IPS-NIHi7 (cell line): Measurements from ENCODE around the gene TREML2.
A peak's percentile ranks its signal among the peaks of the same experiment; 100 is the strongest.
"Not testable (repeated sequence)": the region's sequence is repeated elsewhere in the genome, so short reads cannot be mapped to it uniquely, and the experiment has no call there.

Source experiments
- DNase-seq: peaks from one replicate; pipeline ENCODE4 v3.0.0; 2012; ENCODE audit warnings: mixed read lengths; ENCODE audit errors: extremely low spot score

TREML2 gene, protein sequence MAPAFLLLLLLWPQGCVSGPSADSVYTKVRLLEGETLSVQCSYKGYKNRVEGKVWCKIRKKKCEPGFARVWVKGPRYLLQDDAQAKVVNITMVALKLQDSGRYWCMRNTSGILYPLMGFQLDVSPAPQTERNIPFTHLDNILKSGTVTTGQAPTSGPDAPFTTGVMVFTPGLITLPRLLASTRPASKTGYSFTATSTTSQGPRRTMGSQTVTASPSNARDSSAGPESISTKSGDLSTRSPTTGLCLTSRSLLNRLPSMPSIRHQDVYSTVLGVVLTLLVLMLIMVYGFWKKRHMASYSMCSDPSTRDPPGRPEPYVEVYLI

DNA sequence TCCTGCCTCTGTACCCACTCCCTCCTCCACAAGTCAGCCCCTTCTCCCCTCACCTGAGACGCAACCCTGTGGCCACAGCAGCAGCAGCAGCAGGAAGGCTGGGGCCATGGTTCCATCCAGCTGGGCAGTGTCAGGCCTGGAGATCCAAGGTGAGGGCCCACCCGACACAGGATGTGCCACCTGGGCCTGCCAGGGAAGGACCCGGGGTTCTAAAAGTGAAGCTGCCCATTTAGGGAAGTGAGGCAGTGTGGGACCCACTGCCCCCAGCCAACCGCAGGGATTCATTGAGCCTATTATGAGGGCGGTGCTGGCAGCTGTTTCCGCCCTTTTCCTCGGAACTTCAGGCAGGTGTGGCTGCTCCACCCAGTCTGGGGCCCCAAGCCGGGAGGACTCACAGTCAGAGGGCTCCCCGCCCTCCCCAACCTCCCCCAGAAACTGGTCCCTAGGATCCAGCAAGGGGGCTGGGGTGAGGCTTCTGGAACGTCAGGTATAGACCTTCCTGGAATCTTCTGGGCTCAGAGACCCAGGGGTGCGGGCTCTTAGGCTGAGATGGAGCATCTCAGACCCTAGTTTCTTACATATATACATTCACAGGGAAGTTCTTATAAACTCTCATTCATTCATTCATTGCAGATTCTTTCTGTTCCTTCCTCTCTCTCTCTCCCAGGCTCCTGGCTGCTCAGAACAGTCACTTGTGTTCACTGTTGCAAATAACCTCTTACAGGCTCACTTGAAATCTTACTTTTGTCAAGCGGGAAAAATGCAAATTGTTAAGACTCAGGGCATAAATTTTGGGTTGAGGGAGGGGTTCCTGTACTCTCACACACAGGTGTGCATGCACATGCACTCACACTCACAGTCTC, at the start of gene TREML2:
TREML2 (minus strand) TSS at position 249 of the 863 bp plus-strand sequence; CDS start at position 108, 141 bp downstream.
- DNase-seq = no peak

DNA sequence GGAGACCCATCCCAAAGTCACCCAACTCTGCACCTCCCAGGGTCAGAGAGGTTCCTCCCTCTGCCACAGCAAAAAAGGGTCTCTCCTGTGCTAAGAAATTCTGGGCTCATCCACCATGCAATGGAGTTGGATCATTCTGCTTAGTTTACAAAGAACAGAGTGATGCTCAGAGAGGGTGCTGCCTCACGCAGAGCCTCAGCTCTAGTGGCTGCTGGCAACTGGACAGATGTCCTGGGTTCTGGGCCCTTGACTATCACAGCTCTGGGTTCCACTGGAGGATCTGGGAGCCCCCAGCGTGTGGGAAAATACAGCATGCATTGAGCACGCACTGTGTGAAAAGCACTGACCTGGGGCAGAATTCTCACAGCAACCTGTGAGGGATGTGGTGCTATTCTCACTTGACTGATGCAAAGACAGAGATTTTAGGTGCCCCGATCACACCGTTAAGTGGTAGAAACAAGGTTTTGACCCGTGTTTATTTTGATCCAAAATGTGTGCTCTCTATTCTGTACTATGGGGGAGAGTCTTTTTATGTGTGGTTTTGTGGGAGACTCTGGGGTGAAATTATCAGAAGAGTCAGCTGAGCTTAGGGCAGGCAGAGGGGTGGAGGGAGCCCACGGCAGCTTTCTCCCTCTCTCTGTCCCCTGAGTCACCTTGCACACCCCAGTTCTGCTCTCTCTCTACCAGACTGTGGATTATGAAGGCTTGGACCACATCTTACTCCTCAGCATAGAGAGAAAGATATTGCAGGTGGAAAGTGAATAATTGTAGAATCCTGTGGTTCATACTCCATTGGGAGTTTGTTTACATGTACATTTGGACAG, 47.1 kb upstream of the TREML2 start:
- no peak for DNase-seq

DNA sequence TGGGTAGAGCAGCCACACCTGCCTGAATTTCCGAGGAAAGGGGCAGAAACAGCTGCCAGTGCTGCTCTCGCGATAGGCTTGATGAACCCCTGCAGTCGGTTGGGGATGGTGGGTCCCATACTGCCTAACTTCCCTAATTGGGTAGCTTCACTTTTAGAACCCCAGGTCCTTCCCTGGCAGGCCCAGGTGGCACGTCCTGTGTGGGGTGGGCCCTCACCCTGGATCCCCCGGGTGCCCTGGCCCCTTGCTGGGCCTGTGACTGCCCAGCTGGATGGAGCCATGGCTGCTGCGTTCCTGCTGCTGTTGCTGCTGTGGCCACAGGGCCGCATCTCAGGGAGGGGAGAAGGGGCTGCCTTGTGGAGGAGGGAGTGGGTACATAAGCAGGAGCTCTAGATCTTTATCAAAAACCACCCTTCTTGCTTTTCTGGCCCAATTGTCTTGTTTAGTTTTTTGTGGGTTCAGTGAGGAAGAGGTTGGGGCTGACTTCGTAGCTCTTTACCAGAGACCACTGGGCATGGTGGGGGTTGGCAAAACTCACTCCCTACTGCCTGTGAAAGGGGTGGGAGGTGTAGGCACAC, 46.4 kb upstream of the TREML2 start:
- DNase-seq = no peak

DNA sequence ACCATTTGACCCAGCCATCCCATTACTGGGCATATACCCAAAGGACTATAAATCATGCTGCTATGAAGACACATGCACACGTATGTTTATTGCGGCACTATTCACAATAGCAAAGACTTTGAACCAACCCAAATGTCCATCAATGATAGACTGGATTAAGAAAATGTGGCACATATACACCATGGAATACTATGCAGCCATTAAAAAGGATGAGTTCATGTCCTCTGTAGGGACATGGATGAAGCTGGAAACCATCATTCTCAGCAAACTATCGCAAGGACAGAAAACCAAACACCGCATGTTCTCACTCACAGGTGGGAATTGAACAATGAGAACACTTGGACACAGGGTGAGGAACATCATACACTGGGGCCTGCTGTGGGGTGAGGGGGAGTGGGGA, 45.6 kb upstream of the TREML2 start:
- DNase-seq = not testable (repeated sequence)

DNA sequence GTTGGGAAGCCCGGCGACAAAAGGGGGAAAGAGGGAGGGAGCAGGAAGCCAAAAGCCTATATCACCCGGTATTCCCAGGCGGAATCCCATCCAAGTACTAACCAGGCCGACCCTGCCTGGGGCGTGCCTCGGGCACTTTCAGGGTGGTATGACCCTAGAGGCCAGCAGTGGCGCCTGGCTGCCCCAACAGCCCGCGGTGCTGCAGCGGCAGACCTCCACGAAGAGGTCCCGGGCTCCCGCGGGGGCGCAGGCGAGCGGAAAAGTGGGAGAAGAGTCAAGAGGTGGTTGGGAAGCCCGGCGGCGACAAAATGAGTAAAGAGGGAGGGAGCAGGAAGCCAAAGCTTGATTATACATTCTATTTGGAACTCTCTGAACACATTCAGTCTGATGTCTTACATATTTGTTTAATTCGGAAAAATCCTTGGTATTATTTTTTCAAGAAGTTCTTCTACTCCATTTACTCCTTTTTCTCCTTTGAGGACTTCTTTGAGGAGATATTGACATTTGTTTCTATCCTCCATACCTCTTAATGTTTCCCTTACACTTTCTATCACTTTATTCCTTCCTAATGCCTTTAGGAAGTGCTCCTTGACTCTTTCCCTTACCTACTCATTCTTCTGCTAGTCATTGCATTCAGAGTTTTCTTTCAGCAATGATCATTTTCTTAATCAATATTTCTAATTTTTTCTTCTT, 38.7 kb upstream of the TREML2 start:
- DNase-seq = peak; percentile 70

DNA sequence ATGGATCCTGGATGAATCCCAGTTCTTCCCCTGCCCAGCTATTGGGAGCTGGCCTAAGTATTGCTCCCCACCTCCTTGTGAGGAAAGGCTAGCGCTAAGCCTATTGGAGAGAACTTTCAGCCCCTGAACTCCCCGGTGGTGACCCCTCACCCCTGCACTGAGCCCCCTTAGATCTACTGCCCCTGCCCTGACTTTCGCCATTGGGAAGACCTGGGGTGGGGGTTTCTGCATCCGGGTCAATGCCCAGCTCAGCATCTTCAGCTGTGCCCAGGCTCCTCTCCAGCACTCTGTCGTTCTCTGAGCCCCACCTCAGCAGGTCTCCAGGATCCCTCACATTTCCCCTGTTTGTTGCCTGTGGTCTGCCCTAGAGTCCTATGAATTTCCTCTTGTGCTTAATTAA, 36.2 kb upstream of the TREML2 start:
- DNase-seq = no peak

DNA sequence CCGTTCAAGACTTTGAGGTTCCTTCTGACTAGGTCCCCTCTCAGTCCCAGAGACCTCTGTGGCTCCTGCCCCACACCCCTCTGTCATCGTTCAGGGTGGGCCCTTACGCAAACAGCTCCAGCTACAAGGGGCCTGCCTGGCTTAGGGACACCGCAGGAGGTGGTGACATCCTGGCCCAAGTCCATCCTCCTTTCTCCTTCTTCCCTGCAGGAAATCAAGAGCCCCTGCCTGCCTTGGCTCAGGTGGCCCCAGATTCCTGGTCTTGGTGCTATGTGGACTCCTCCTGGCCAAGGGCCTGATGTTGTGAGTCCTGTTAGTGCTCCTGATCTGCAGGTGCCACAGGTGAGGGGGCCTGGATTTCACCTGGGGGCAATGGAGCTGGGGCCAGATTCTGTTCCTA, 35.3 kb upstream of the TREML2 start:
- no peak for DNase-seq

DNA sequence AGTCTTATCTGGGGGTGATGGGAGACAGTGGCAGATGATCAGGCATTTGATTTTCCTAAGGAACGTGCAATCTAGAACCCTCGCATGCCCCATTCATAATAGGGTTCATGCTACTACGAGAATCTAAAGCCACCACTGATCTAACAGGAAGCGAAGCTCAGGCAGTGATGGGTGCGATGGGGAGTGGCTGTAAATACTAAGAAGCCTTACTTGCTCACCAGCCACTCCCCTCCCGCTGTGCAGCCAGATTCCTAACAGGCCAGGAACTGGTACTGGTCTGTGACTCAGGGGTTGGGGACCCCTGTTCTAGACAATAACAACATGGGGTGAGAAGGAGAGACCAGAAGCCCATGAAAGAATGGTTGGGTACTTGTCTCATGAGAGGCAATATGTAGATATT, 31.7 kb upstream of the TREML2 start:
- no peak for DNase-seq

DNA sequence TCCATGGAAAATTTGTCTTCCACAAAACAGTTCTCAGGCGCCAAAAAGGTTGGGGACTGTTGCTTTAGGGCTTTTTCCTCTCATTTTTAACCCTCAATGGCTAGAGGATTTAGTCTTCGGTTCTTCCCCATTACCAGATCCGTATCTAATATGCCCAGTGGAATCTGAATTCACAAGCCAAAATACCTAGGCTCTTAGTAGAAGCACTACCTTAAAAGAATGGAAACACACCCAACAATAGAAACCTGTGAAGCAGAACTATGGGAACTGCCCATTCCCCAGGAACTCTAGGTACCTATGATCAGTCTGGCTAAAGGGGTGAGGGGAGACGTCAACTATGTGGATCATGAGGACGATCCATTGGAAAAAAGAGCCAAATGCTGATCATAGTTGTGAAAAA, 30.3 kb upstream of the TREML2 start:
- DNase-seq = no peak

DNA sequence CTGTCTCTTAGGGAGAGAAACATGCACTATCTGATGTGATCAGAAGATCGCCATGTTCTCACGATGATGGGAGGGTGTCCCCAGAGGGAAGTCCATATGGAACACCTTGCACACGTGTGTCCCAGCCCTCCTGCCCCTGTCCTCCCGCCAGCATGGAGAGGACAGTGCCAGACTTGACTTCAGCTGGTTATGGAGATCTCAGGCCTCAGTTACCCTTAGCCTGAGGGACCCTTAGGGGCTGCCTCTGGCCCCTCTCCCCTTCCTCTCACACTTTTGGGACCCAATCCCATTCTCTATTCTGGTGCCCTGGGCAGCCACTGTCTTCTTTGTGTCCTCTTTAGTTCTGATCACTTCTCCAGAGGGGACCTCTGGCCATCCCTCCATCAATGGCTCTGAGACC, 28.8 kb upstream of the TREML2 start:
- DNase-seq = no peak

DNA sequence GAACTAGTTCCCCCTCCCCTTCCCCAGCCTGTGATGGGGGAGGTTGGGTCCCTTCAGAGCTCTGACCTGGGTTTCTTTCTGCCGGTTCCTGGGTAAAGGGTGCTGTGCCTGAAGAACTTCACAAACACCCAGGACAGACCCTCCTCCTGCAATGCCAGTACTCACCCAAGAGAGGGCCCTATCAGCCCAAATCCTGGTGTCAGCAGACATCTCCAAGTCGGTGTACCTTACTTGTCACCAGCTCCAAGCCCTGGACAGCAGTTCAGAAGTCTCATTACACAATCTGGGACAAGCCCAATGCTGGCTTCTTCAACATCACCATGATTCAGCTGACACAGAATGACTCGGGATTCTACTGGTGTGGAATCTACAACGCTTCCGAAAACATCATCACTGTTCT, 27.7 kb upstream of the TREML2 start:
- DNase-seq = peak; percentile 48

DNA sequence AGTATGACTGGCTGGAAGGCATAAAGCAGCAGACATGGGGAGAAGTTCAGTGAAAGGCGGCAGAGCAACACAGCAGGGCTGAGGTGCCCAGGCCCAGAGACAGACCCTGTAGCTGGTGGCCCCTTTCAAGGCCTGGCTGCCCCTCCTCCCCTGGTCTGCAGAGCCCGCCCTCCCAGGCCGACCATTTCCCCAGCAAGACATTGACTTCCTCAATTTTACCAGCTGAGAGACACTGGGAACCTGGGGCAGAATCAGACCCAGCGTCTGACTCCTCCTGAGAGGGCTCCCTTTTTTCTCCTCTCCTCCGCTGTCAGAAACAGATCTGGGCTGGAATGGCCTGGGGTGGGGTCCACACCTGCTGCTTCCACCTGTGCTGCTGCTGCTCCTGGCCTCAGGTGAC, 27.1 kb upstream of the TREML2 start, which contains the start of gene TREML4:
TREML4 (plus strand) TSS at position 254 of the 400 bp plus-strand sequence; CDS start at position 333, 79 bp downstream.
- DNase-seq = no peak

DNA sequence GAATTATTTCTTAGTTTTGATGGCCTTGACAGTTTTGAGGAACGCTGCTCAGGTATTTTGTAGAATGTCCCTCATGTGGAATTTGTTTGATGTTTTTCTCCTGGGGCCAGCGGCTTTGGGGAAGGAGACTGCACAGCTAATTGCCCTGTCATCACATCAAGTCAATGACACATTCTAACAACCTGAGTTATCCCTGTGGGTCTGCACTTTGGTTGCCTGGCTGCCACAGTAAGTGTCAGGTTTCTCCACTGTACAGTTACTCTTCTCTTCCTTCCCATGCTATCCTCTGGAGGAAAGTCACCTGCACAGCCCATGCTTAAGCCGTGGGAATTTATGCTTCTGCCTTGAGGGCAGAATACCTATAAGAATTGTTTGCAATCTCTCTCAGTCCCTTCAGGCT, 25.8 kb upstream of the TREML2 start:
- DNase-seq = no peak

DNA sequence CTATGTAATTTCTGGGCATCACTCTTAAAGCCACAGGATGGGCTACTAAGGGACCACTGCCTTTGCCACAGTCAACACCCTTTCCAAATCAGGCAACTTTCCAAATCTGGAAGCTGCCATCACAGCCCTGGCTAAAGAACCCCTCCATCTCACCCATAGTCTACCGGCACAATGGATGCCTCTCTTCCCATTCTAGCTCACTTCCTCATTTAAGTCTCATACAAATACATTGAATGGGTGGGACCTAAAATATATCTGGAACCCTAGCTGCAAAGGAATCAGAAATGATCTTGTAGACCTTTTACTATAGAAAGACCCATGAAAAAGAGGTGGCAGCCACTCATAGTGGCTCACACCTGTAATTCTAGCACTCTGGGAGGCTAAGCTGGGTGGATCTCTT, 23.9 kb upstream of the TREML2 start:
- DNase-seq = no peak

DNA sequence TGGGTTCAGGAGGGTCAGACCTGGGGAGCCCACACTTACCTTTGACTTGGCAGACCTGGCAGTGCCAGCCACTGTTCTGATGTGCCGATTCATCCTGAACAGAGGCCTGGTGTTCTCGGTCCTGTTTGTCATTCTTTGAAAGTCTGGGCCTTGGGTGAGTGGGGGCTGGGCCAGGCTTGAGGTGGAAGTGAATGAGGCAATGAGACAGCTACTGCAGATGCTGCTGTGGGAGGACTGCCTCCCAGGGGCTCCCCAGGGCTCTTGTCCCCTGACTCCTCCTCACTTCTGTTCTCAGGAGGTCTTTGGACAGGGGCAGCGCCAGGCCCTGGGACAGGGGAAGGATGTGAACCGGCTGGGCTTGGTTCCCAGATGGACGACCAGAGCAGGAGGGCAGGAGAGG, 21.6 kb upstream of the TREML2 start:
- no peak for DNase-seq

DNA sequence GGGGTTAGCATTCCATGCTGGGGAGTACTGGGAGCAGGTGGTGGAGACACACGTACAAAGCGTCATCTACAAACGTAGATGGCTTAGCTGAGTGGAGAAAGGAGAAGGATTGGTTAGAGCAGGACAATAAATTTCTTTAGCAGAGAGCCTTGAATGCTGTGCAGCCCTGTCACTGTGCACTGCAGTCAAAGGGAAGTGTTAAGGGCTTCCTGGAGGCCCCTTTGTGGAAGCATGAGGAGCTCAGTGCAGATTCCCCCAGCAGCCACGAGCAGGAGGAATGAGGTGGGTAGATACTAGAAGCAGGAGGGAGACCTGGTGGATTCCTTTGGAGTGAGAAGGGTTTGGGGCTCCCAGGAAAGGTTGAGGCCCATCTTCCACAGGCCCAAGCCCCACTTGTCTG, 21.1 kb upstream of the TREML2 start:
- DNase-seq = no peak

DNA sequence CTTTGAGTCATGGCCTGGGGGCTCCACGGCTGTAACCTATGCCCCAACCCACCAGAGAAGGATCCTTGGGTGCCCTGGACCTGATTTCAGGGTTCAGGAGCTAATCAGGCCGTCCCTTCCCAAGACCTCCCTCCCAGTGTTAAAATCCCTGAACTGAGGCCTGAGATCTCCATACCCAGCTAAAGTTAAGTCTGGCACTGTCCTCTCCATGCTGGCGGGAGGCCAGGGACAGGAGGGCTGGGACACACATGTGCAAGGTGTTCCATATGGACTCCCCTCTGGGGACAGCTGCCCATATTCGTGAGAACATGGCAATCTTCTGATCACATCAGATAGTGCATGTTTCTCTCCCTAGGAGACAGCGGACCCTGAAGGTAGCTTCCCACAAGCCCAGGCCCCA, 15.7 kb upstream of the TREML2 start:
- DNase-seq = no peak

DNA sequence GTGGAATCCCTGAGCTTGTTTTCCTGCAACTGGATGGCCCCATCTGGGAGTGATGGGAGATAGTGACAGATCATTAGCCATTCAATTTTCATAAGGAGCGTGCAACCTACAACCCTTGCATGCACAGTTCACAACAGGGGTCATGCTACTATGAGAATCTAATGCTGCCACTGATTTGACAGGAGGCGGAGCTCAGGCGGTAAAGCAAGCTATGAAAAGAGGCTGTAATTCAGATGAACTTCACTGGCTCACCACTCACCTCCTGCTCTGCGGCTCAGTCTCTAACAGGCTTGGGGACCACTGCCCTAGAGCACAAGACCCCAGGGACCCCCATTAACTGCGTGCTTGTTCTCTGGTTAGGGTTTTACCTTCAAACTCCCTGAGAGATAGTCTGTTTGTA, 14.8 kb upstream of the TREML2 start:
- no peak for DNase-seq

DNA sequence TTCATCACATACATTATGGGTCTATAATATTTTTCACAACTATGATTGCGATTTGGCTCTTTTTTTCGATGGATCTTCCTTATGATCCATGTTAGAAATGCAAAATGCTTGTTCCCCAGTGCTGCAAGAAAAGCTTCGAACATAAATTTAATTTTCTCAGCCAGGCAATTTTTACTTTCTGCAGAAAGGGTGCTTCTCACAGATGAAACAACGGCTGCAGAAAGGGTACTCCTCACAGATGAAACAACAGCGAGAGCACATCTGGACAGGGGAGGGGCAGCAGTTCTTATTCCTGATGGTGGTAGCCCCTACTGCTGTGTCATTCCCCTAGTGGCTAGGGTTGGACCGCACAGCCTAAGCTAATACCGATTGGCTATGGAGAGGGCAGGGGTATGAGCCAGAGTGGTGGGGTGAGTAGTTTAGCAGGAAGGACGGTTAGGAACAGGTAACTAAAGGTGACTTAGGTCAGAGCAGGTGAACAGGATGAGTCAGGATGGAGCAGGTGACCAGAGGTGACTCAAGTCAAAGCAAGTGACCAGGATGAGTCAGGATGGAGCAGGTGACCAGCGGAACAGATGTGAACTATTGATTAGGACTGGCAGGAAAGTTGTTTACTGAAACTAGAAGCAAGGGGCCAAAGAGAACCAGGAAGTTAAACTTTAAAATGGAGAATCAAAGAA, 13.8 kb upstream of the TREML2 start:
- no peak for DNase-seq

DNA sequence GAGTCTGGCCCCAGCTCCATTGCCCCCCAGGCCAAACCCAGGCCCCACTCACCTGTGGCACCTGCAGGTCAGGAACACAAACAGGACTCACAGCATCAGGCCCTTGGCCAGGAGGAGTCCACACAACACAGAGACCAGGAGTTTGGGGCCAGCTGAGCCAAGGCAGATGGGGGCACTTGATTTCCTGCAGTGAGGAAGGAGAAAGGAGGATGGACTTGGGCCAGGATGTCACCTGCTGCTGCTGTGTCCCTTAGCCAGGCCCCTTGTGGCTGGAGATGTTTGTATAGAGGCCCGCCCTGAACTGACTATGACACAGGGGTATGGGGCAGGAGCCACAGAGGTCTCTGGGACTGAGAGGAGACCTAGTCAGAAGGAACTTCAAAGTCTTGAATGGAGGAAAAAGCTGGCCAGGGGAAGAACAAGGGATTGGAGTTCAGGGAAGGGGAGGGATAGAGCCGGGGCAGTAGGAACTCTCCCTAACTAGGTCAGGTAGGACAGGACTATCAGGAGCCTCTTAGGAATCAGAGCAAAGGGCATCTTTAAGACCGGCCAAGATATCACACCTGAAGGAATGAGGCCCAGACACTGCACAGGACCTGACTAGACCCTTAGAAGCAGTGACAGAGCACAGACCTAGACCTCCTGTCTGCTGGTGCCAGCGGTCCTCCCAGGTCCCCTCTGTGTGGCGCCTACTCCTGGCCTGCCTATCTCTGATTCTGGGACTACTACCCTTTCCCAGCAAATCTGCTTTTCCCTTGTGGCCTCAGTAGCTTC, 8.8 kb upstream of the TREML2 start:
- DNase-seq = no peak
